SK-N-SH (cell line): Measurements from ENCODE around the gene RBM25. TPM values are rescaled to one million over a fixed set of nuclear protein-coding genes. Genes with fewer than 3 reads are reported as not detected.

Source experiments
- CTCF ChIA-PET: fragments of 300-600, 350-600 bp; formaldehyde crosslinking; extraction: SDS; loops from one replicate; lab custom pipeline; 2021; lab: Yijun Ruan, JAX
- POLR2A ChIA-PET: fragments of 350-600 bp; sonication (Branson Sonifier 250); formaldehyde crosslinking; extraction: SDS; loops from one replicate; lab custom pipeline; 2020; ENCODE audit warnings: antibody characterized with exemption, inconsistent platforms; lab: Yijun Ruan, JAX
- DNase-seq: peaks from one replicate; pipeline ENCODE4 v3.0.0; 2012
- H2AFZ ChIP-seq: fragments of 200-600 bp; sonication (generic); 2 replicates; pipeline ENCODE4 v1.8.1; 2016; ENCODE audit warnings: antibody characterized with exemption, mild to moderate bottlenecking, low read depth
- H3F3A ChIP-seq: fragments of 200-600 bp; sonication (generic); replicated peaks from 2 replicates; pipeline ENCODE3; 2016; ENCODE audit warnings: antibody characterized with exemption, mild to moderate bottlenecking; ENCODE audit not compliant: insufficient read depth
- H3K27ac ChIP-seq, 2 experiments: fragments of 200-500 bp in 1 of 2; fragments of 200-600 bp in 1 of 2; sonication (Bioruptor generic) in 1 of 2; sonication (generic), shearing (Covaris generic) in 1 of 2; 2 replicates each; pipeline versions ENCODE4 v1.5.1 to v1.6.1; 2014 to 2016; ENCODE audit warnings: low read depth in 2 of 2, inconsistent platforms in 1 of 2, low read length in 1 of 2, mild to moderate bottlenecking in 1 of 2, mixed read lengths in 1 of 2
- H3K27me3 ChIP-seq: fragments of 200-600 bp; sonication (generic), shearing (Covaris generic); 2 replicates; pipeline ENCODE4 v1.6.1; 2016; ENCODE audit warnings: mixed run types; ENCODE audit not compliant: insufficient read depth
- H3K36me3 ChIP-seq, 2 experiments: fragments of 200-500 bp in 1 of 2; fragments of 200-600 bp in 1 of 2; sonication (Bioruptor generic) in 1 of 2; sonication (generic) in 1 of 2; replicated peaks in 1 of 2; 2 replicates each; pipeline versions ENCODE3 to v1.5.1; 2014 to 2016; ENCODE audit warnings: low read length in 1 of 2, mild to moderate bottlenecking in 1 of 2; ENCODE audit not compliant: insufficient read depth in 2 of 2, control insufficient read depth in 1 of 2
- H3K4me1 ChIP-seq, 2 experiments: fragments of 200-500 bp in 1 of 2; fragments of 200-600 bp in 1 of 2; sonication (Bioruptor generic) in 1 of 2; sonication (generic), shearing (Covaris generic) in 1 of 2; 2 replicates each; pipeline versions ENCODE4 v1.5.1 to v1.6.1; 2014 to 2016; ENCODE audit warnings: low read depth in 1 of 2, low read length in 1 of 2, mixed run types in 1 of 2; ENCODE audit not compliant: insufficient read depth in 2 of 2, control insufficient read depth in 1 of 2
- H3K4me2 ChIP-seq: fragments of 200-600 bp; sonication (generic), shearing (Covaris generic); 2 replicates; pipeline ENCODE4 v1.6.1; 2017; ENCODE audit warnings: mixed run types
- H3K4me3 ChIP-seq, 2 experiments: fragments of 200-500 bp in 1 of 2; fragments of 200-600 bp in 1 of 2; sonication (Bioruptor generic) in 1 of 2; sonication (generic), shearing (Covaris generic) in 1 of 2; 2 replicates each; pipeline versions ENCODE4 v1.5.1 to v1.8.1; 2014 to 2016; ENCODE audit warnings: low read depth in 2 of 2, inconsistent platforms in 1 of 2, low read length in 1 of 2, mild to moderate bottlenecking in 1 of 2, mixed read lengths in 1 of 2, moderate library complexity in 1 of 2
- H3K79me2 ChIP-seq: fragments of 200-600 bp; sonication (generic); 2 replicates; pipeline ENCODE4 v1.8.1; 2017; ENCODE audit warnings: mild to moderate bottlenecking; ENCODE audit not compliant: insufficient read depth
- H3K9ac ChIP-seq: fragments of 200-600 bp; sonication (generic); 2 replicates; pipeline ENCODE4 v1.6.1; 2017; ENCODE audit warnings: mixed run types
- H3K9me2 ChIP-seq: fragments of 200-600 bp; sonication (generic); 2 replicates; pipeline ENCODE4 v1.6.1; 2017; ENCODE audit warnings: mixed run types
- H3K9me3 ChIP-seq: fragments of 200-600 bp; sonication (generic); 2 replicates; pipeline ENCODE4 v1.6.1; 2017; ENCODE audit warnings: mixed run types, mild to moderate bottlenecking, moderate library complexity
- H4K20me1 ChIP-seq: fragments of 200-600 bp; sonication (generic); 2 replicates; pipeline ENCODE4 v1.6.1; 2017; ENCODE audit warnings: mild to moderate bottlenecking, mixed run types; ENCODE audit not compliant: insufficient read depth
- CHD2 ChIP-seq: fragments of 150-350 bp; IDR thresholded peaks from 2 replicates; pipeline ENCODE4 v1.6.1; 2018; ENCODE audit warnings: low read length; ENCODE audit not compliant: partially characterized antibody
- ELF1 ChIP-seq: IDR thresholded peaks from 2 replicates; pipeline ENCODE4 v1.4.0; 2012
- FOSL2 ChIP-seq: IDR thresholded peaks from 2 replicates; pipeline ENCODE4 v1.4.0; 2012; ENCODE audit warnings: low read depth, mild to moderate bottlenecking, moderate library complexity, borderline replicate concordance
- GATA2 ChIP-seq: sonication (generic); formaldehyde crosslinking; IDR thresholded peaks from 2 replicates; pipeline ENCODE4 v1.5.0; 2020; ENCODE audit warnings: mild to moderate bottlenecking, missing genetic modification reagents
- MAX ChIP-seq: IDR thresholded peaks from 2 replicates; pipeline ENCODE4 v1.4.0; 2012; ENCODE audit warnings: low read depth
- MEF2A ChIP-seq: IDR thresholded peaks from 2 replicates; pipeline ENCODE4 v1.4.0; 2012; ENCODE audit warnings: low read depth, borderline replicate concordance
- NRF1 ChIP-seq: IDR thresholded peaks from 2 replicates; pipeline ENCODE4 v1.6.1; 2012; ENCODE audit warnings: low read depth, mild to moderate bottlenecking, low read length
- RCOR1 ChIP-seq: fragments of 150-350 bp; IDR thresholded peaks from 2 replicates; pipeline ENCODE4 v1.6.1; 2017; ENCODE audit warnings: antibody characterized with exemption, low read length
- RXRA ChIP-seq: IDR thresholded peaks from 2 replicates; pipeline ENCODE4 v1.4.0; 2012; ENCODE audit warnings: low read depth, mild to moderate bottlenecking, borderline replicate concordance
- SIN3A ChIP-seq: IDR thresholded peaks from 2 replicates; pipeline ENCODE4 v1.6.1; 2012; ENCODE audit warnings: low read depth, mild to moderate bottlenecking, low read length, moderate library complexity, borderline replicate concordance
- SMC3 ChIP-seq: IDR thresholded peaks from 2 replicates; pipeline ENCODE4 v1.6.1; 2012; ENCODE audit warnings: low read depth, low read length, improper control_type of control experiment
- TAF1 ChIP-seq: IDR thresholded peaks from 2 replicates; pipeline ENCODE4 v1.6.1; 2012; ENCODE audit warnings: low read depth, mild to moderate bottlenecking, low read length, moderate library complexity, borderline replicate concordance
- TCF12 ChIP-seq: IDR thresholded peaks from 2 replicates; pipeline ENCODE4 v1.4.0; 2012
- YY1 ChIP-seq: IDR thresholded peaks from 2 replicates; pipeline ENCODE4 v1.4.0; 2012; ENCODE audit warnings: low read depth, mild to moderate bottlenecking
- WGBS: methylation state at CpG from one replicate; pipeline ENCODE4 v1.1.6; 2017; ENCODE audit warnings: low lambda C conversion rate; 5-methylcytosine and 5-hydroxymethylcytosine counted together
- polyA plus RNA-seq, 3 experiments: library from polyadenylated mRNA; depleted of rRNA; stranded (reverse); fragments of >200 nt; gene quantifications; 2 replicates each; pipeline ENCODE4 v1.2.3, GENCODE V29; 2012
- TF ChIP-seq, protein P1 (sequence below): fragments of 200-600 bp; sonication (generic); IDR thresholded peaks from 2 replicates; pipeline ENCODE4 v1.6.1; 2017; ENCODE audit warnings: antibody characterized with exemption, mild to moderate bottlenecking, moderate library complexity
- TF ChIP-seq, protein P2 (sequence below): IDR thresholded peaks from 2 replicates; pipeline ENCODE4 v1.4.0; 2012; ENCODE audit warnings: low read depth, borderline replicate concordance
- TF ChIP-seq, protein P3 (sequence below): fragments of 150-350 bp; IDR thresholded peaks from 2 replicates; pipeline ENCODE4 v1.6.1; 2016; ENCODE audit warnings: mild to moderate bottlenecking, low read depth, low read length

RBM25 gene
- polyA plus RNA-seq, 1 of the 3 experiments (the other 2 are of a cell fraction): 14.0 TPM

- H3K4me2 ChIP-seq: peak overlapping the region; percentile 86
- peaks cover 56% of the 10 kb centered on the region for H3K79me2 ChIP-seq
- peak overlapping the region; percentile 68 to 95; a peak in 3 of 4 replicates for H3K4me3 ChIP-seq
- H3K9me2 ChIP-seq: no peaks in the 10 kb centered on the region
- POLR2A ChIA-PET: interaction anchor here (0.7 kb wide), 1 partner anchor 9 kb away, joined by 3 read pairs; no protein-coding TSS in a partner anchor
- H3F3A ChIP-seq: no peaks in the 10 kb centered on the region
- H3K36me3 ChIP-seq: peaks cover 21 to 26% of the 10 kb centered on the region in 2 experiments
- H2AFZ ChIP-seq: no peak overlapping the region
- peaks cover 0 to 7% of the 10 kb centered on the region in 2 experiments; a peak in 1 of 4 replicates for H3K4me1 ChIP-seq
- H3K27me3 ChIP-seq: no peaks in the 10 kb centered on the region
- CTCF ChIA-PET: no interaction called here
- H3K9ac ChIP-seq: peak overlapping the region; percentile 81
- DNase-seq: no peak
- H3K9me3 ChIP-seq: no peaks in the 10 kb centered on the region
- 92% methylated on average over 3 of the region's 3 CpGs for whole genome bisulfite sequencing
- H3K27ac ChIP-seq: peak overlapping the region in 1 of 2 experiments; percentile 79; a peak in 1 of 4 replicates
- peaks cover 11% of the 10 kb centered on the region; the same call in 1 of the 2 replicates for H4K20me1 ChIP-seq
- TF ChIP-seq, protein P1, sequence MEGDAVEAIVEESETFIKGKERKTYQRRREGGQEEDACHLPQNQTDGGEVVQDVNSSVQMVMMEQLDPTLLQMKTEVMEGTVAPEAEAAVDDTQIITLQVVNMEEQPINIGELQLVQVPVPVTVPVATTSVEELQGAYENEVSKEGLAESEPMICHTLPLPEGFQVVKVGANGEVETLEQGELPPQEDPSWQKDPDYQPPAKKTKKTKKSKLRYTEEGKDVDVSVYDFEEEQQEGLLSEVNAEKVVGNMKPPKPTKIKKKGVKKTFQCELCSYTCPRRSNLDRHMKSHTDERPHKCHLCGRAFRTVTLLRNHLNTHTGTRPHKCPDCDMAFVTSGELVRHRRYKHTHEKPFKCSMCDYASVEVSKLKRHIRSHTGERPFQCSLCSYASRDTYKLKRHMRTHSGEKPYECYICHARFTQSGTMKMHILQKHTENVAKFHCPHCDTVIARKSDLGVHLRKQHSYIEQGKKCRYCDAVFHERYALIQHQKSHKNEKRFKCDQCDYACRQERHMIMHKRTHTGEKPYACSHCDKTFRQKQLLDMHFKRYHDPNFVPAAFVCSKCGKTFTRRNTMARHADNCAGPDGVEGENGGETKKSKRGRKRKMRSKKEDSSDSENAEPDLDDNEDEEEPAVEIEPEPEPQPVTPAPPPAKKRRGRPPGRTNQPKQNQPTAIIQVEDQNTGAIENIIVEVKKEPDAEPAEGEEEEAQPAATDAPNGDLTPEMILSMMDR: 0 out of 2 replicates have a peak, but pooled peaks have one; percentile 6
- TF ChIP-seq SMC3 (no peak), NRF1 (no peak)
These were observed 32.8 kb upstream of the RBM25 start for GRCh38 chr14:73025544-73025943.

- POLR2A ChIA-PET: interaction anchor here (0.8 to 1.6 kb wide), 2 partner anchors 21 to 32 kb away, joined by 3 to 16 read pairs; partner anchors contain the start of gene RBM25
- Histone ChIP-seq H3K27me3 (no peaks in the 10 kb centered on the region), H3F3A (no peaks in the 10 kb centered on the region), H3K9me3 (no peaks in the 10 kb centered on the region), H3K79me2 (peaks cover 48% of the 10 kb centered on the region), H3K27ac (peak overlapping the region; percentile 2 to 79; a peak in 2 of 4 replicates), H3K36me3 (peaks cover 21 to 26% of the 10 kb centered on the region in 2 experiments), H3K9ac (peak overlapping the region; percentile 81), H3K4me1 (peaks cover 0 to 7% of the 10 kb centered on the region in 2 experiments; a peak in 1 of 4 replicates), H4K20me1 (peaks cover 11% of the 10 kb centered on the region; the same call in 1 of the 2 replicates), H2AFZ (peak overlapping the region; percentile 57; the same call in 1 of the 2 replicates), H3K4me2 (peak overlapping the region; percentile 86), H3K4me3 (peak overlapping the region; percentile 68 to 95), H3K9me2 (no peaks in the 10 kb centered on the region)
- TF ChIP-seq ELF1: no peak
- TF ChIP-seq RXRA: no peak
- TF ChIP-seq SIN3A: no peak
- TF ChIP-seq RCOR1: no peak
- TF ChIP-seq TCF12: no peak
- TF ChIP-seq, protein P2, sequence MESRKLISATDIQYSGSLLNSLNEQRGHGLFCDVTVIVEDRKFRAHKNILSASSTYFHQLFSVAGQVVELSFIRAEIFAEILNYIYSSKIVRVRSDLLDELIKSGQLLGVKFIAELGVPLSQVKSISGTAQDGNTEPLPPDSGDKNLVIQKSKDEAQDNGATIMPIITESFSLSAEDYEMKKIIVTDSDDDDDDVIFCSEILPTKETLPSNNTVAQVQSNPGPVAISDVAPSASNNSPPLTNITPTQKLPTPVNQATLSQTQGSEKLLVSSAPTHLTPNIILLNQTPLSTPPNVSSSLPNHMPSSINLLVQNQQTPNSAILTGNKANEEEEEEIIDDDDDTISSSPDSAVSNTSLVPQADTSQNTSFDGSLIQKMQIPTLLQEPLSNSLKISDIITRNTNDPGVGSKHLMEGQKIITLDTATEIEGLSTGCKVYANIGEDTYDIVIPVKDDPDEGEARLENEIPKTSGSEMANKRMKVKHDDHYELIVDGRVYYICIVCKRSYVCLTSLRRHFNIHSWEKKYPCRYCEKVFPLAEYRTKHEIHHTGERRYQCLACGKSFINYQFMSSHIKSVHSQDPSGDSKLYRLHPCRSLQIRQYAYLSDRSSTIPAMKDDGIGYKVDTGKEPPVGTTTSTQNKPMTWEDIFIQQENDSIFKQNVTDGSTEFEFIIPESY: no peak
- no peak for TF ChIP-seq SMC3
- no peak for TF ChIP-seq MAX
- no peak for TF ChIP-seq FOSL2
- TF ChIP-seq GATA2 (CRISPR knock-in tag): no peak
- TF ChIP-seq YY1: no peak
- no peak for TF ChIP-seq CHD2
- TF ChIP-seq, protein P3, sequence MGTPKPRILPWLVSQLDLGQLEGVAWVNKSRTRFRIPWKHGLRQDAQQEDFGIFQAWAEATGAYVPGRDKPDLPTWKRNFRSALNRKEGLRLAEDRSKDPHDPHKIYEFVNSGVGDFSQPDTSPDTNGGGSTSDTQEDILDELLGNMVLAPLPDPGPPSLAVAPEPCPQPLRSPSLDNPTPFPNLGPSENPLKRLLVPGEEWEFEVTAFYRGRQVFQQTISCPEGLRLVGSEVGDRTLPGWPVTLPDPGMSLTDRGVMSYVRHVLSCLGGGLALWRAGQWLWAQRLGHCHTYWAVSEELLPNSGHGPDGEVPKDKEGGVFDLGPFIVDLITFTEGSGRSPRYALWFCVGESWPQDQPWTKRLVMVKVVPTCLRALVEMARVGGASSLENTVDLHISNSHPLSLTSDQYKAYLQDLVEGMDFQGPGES: no peak
- no peak for TF ChIP-seq MEF2A
- TF ChIP-seq TAF1: no peak
- DNase-seq: no peak
- 5% methylated on average over 17 of the region's 21 CpGs for WGBS
- CTCF ChIA-PET: interaction anchor here (1.0 to 1.2 kb wide), 2 partner anchors 31 to 615 kb away, joined by 3 to 4 read pairs; partner anchors contain the start of gene RBM25
These were observed 32.0 kb upstream of the RBM25 start for GRCh38 chr14:73026243-73026844.
